Right lung (tissue), 5 donors: ENCODE data around the gene EHBP1. TPM values are rescaled to one million over a fixed set of nuclear protein-coding genes. Genes with fewer than 3 reads are reported as not detected.
"Not testable (repeated sequence)": the region's sequence is repeated elsewhere in the genome, so short reads cannot be mapped to it uniquely, and the experiment has no call there.

Experiments used
- DNase-seq, 2 donors: peaks; one replicate each; pipeline ENCODE4 v3.0.0-alpha.2; 2013
- polyA plus RNA-seq, 5 donors: library from polyadenylated mRNA; unstranded; fragments of 120-200 nt; gene quantifications; one replicate each; pipeline versions ENCODE4 v1.2.1 to v1.2.3, GENCODE V29; 2013; ENCODE audit warnings: inconsistent platforms in 1 of 5, low replicate concordance in 1 of 5; ENCODE audit not compliant: insufficient read length in 5 of 5, insufficient read depth in 1 of 5

Gene EHBP1
- polyA plus RNA-seq, 5 donors, result 30.5 to 48.4 (median 39.6) TPM

DNA sequence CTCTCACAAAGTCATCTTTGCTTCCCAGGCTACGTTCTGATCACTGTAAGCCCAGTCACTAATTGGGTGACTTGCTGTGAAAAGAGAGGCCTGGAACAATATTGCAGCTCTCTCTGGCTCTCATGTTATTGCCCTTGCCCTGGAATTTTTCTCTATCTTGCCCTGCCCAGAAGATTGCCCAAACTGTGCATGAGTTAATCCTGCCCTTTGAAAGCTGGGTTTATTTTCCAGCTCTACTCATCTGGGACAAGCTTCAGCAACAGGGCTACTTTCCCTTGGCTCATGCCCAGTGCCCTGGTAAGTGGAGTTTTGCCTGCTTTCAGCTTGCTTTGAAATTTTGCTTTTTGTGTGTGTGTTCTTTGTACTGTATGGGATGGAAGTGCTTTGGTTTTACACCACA is 6.9 kb upstream of the EHBP1 start:
- no peak for DNase-seq

DNA sequence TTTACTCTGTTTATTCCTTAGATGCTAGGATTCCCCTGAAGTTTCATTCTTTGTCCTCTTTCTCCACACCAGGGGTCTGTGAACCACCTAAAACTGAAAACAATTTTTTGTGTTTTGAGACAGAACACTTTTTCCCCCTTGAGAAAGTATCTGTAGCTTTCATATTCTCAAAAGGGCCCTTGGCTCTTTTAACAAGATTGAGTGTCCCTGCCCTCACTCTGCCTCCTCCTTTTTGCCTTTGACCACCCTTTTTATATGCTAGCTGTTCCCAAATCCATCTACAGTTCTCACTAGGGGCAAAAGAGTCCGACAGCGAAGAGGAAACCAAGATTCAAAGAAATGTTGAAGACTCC is 883 bp upstream of the EHBP1 start:
- DNase-seq, result no peak

DNA sequence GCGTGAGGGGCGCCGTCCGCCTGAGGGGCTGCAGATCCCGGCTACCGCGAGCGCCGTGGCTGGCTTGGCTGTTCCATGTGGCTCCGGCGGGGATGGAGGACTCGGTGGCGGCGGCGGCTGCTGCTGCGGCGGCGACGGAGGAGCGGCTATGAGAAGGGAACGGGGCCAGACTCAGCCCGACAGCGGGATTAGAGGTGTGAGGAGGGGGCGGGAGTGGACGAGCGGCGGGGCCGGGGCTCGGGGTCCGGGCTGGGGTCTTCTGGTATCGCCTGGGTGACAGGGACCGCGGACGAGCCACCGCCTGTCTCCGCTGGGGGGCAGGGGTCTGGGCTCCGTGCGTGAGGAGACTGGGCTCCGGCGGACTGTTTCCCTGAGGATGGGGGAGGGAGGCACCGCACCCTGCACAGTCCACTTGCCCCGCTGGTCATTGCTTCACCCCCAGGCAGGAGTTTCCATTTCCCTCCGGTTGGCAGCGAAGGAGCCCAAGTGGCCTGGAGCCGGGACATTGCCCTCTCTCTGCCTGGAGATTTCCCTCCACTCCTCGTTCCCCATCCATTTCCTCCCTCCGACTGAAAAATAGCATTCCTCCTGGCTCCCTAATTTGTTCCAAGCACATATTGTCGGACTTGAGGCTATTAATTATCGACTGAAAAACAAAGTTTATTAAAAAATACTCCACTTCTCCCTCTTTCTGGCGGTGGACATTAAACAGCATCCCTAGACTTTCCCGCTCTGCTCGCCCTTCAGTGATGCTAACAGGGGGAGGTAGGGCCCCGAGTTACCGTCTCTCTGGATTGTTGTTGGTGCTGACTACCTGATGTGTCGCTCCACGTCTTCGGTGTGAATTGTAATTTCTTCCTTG is 577 bp downstream of the EHBP1 start:
- DNase-seq, result peak in 1 of 2 donors; percentile 50

DNA sequence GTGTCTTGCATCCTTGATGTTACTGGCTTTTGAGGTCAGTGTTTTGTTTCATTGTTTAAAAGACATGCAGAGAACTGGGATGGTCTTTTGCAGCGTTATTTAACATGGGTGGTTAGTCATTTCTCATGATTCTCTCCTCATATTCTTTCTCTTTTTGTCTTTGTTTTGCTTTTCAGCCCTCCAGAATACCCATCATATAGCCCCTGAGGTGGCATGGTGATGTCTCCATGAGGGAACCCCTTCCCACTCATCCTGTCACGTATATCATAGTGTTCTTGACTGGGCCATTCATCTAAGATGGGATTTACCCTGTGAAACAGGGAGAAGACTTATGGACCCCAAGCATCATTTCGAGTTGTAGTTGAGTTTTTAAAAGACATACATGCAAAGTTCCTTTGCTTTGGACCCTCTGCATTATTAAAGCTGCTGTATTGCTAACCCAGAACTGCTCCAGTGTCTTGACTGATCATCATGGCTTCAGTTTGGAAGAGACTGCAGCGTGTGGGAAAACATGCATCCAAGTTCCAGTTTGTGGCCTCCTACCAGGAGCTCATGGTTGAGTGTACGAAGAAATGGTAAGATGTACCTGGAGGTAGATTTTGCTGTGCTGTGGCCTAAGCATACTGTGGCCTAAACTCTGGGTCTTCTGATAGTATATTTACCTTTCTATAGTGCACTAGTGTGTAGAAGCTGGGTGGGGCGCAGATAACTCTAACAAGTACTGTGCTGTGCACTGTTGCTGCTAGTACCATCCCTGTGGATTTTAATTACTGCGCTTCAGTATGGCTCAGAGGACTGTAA is 1.4 kb downstream of the EHBP1 start:
- no peak for DNase-seq

DNA sequence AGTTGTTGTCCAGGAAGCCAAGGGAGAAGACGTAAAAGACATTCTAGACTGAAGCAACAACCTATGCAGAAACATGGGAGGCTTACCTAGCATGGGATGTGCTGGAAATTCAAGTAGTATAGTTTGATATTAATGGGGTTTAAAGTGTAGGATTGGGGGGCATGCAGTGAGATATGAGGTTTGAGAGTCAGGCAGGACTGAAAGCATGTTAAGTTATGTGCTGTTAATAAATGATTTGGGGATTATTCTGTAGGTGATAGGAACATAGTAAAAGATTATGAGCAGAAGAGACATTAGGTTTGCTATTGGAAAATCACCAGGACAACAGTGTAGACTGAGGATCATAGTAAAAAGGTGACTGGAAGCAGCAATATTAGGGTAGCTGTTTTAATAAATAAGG is 3.2 kb downstream of the EHBP1 start:
- DNase-seq, result no peak

DNA sequence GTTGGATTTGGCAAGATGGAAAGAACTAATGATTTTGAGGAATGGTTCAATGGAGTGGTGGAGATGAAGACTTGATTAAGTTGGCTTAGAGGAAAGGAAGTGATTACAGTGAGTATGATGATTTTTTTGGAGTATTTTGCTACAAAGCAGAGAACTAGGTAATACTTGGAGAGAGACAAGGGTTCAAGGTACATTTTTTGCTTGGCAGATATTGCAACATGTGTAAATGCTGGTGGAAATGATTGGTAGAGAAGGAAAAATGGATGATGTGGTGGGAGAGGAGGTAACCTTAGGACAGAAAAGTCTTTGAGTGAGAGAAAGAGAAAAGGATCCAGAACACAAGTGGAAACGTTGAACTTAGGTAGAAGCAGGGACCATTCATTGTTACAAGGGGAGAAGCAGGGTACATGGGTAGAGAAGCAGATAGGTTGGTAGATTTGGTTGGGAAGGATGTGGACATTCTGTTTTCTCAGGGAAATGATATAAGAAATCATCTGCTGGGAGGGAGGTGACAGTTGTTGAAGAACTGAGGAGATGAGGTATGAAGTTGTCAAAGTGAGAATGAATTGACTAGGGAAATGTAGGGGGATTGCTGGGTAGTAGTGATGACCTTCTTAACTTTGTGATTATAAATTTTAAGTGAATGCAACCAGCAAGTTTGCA is 6.5 kb downstream of the EHBP1 start:
- DNase-seq, result no peak

DNA sequence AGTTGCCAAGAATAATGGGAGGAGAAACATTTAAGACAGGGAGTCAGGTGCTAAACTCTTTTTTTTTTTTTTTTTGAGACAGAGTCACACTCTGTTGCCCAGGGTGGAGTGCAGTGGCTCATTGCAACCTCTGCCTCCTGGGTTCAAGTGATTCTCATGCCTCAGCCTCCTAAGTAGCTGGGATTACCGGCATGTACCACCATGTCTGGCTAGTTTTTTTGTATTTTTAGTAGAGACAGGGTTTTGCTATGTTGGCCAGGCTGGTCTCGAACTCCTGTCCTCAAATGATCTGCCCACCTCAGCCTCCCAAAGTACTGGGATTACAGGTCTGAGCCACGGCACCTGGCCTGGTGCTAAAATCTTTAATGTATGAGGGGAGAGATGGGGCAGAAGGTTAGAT is 7.7 kb downstream of the EHBP1 start:
- not testable (repeated sequence) for DNase-seq

DNA sequence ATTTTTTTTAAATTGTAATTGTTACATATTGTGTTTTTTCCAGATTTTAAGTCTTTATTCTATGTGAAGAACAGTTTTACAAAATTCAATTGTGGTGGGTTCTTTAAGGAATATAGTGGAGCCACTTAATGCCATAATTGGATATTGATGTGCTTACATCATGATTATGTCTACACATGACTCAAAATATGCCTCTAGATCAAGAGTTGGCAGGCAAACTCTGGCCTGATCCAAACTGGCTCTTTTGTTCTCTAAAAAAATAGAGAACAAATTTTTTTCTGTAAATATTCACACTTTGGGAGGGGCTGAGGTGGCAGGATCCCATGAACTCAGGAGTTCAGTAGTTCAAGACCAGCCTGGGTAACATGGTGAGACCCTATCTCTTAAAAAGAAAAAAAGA is 8.3 kb downstream of the EHBP1 start:
- DNase-seq, result no peak

DNA sequence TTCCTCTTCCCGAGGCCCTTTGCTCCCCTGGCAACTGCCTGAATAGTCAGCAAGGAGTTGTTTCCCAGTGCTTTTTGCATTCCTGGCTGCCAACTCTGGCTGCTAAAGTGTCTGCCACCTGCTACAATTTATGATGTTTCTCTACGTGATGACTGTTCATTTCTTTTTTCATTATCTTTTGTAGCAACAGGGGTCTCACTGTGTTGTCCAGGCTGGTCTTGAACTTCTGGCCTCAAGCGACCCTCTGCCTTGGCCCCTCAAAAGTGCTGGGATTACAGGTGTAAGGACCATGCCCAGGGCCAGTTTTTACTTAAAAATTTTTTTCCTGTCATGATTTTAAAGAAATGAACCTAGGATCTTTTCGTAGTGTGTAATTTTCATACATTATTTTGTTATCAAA is 11.3 kb downstream of the EHBP1 start:
- no peak for DNase-seq

DNA sequence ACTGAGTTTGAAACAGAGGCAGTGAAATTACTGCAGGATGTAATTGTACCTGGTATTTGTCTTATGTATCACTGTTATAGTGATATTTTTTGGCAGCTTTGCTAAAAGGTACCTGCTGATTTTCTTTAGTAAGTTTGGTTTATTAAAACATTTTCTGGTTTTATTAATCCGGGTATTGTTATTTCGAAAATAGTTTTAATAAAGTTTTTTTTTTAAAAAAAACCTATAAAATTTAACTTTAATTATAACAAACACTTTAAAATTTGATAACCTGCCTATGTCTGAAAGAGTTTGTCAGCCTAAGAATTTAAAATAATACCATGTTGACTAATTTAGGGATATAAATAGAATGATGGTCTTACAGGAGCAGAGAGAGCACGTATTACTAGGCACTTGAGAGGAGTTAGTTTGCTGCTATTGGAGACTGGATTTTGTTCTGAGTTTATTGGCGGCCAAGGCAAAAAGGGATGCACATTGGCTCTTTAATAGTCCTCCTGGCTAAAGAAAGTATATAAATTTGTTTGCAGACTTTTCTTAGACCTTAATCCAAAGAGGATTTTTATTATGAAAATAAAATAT is 12.1 kb downstream of the EHBP1 start:
- DNase-seq, result no peak

DNA sequence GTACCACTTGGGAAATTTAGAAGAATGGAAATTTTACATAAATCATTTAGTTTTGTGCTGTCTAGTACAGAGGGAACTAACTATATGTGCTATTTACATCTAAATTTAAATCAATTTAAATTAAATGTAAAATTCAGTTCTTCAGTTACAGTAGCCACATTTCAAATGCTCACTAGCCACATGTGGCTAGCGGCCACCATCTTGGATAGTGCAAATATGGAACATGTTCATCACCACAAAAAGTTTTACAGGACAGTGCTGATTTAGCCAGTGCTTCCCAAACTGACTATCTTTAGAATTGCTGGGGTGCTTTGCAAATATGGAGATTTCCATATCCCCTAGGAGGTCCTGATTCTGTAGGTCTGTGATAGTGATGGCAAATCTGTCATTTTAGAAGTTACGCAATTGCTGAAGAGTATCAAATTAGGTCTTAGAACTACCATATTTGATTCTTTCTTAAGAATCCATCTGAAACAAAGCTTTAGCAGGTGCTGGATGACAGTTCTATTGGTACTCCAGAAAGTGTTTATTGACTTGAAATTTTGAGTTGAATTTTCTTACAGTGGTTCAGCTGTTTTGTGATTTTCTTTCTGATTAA is 12.8 kb downstream of the EHBP1 start:
- no peak for DNase-seq

DNA sequence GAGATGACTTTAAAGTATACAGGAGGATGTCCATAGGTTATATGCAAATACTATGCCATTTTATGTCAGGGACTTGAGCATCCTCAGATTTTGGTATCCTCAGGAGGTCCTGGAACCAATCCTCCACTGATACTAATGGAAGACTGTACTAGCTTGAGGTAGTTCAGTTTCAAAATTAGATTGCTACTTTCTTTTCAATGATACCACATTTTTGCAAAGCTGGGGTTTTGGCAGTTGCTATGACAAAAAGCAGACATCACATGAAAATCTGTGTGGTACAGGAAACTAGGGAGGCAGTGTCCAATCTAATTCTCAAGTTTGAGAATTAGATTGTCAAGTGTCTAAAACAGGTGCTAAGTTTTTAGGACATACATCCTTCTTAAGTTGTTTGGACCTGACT is 14.2 kb downstream of the EHBP1 start:
- no peak for DNase-seq

DNA sequence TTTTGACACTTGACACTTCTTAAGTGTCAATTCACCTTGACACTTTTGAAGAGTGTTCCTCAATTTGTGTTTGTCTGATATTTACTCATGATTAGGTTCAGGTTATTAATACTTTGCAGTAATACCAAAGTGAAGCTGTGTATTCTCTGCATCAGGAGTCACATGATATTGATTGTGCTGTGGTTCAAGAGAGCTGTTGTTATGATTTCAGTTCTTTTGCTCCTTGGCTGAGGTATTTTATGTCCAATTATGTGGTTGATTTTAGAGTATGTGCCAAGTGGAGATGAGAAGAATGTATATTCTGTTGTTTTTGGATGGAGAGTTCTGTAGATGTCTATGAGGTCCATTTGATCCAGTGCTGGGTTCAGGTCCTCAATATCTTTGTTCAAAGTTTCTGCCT is 17.2 kb downstream of the EHBP1 start:
- no peak for DNase-seq

DNA sequence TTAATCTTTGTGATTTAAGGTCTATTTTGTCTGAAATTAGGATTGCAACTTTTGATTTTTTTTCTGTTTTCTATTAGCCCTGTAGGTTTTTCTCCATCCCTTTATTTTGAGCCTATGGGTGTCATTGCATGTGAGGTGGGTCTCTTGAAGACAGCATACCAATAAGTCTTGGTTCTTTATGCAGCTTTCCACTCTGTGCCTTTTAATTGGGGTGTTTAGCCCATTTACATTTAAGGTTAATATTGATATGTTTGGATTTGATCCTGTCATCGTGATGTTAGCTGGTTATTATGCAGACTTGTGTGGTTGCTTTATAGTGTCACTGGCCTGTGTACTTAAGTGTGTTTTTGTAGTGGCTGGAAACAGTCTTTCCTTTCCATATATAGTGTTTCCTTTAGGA is 17.7 kb downstream of the EHBP1 start:
- no peak for DNase-seq

DNA sequence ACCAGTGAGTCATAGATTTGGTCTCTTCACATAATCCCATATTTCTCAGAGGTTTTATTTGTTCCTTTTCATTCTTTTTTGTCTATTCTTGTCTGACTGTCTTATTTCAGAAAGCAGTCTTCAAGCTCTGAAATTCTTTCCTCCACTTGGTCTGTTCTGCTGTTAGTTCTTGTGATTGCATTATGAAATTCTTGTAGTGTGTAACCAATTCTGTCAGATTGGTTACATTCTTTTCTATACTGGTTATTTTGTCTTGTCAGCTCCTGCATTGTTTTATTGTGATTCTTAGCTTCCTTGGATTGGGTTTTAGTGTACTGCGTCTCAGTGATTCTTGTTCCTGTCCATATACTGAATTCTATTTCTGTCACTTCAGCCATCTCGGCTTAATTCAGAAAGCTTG is 18.6 kb downstream of the EHBP1 start:
- no peak for DNase-seq

DNA sequence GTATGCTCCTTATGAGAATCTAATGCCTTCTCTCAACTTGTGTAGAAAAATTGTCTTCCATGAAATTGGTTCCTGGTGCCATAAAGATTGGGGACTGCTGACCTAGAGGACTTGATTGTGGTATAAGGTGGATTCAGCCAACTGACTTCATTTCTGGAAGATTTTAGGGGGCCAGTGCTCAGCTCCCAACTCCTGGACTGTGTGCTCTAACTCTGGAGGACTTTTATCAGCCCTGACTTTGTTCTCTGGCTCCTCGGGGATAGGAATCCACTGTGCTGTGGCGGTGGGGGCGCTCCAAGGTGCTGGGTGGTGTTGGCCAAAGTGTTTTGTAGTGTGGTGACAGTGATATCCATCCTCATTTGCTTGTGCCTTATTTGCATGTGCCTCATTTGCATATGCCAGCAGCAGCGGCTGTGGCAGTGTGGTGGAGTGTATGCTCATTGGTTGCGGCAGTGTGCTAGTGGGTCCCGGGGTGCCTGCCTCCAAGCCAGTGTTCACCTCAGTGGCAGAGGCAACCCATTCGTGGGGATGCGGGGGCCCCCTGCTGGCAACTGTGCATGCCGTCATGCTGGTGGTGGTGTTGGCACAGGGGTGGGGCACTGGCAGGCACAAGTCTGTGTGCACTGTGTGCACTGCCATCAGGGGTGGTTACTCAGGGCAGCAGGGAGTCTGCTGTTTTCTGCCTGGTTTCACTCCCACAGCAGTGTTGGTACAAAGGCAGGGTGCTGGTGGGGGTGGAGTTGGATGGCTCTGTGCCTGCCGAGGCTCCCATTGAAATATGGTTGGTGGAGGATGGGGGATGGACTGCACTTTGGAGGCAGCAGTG is 19.6 kb downstream of the EHBP1 start:
- DNase-seq, result no peak

DNA sequence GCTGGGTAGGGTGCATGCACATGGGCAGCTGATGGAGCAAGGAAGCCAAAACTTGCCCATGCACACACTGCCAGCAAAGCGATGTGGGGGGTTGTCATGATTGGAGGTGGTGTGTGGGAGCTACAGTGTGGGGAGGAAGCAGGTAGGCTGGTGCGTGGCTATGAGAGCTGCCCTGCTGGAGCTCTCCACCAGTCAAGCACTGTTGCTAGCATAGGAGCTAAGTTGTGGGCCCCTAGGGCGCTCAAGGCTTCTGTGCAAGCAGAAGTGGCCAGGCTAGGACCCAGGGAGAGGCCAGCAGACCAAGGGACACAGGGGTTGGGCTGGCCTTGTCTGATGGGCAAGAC is 20.2 kb downstream of the EHBP1 start:
- DNase-seq, result no peak

DNA sequence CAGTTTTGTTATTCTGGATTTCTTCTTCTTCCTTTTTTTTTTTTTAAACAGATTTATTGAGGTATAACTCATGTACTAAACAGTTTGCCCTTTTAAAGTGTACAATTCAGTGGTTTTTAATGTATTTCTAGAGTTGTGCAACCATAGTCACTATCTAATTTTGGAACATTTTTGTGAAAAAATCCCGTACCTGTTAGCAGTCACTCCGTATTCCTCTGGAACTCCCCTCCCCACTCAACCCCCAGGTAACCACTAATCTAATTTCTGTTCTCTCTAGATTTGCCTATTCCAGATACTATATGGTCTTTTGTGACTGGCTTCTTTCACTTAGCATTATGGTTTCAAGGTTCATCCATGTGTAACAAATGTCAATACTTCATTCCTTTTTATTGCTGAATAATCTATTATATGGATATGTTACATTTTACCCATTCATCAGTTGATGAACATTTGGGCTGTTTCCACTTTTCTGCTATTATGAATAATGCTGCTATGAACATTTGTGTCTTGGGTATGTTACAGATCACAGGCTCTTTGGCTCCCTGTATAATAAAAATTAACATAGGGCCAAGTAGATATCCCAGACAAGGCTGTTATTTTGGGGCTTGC is 21.9 kb downstream of the EHBP1 start:
- no peak for DNase-seq

DNA sequence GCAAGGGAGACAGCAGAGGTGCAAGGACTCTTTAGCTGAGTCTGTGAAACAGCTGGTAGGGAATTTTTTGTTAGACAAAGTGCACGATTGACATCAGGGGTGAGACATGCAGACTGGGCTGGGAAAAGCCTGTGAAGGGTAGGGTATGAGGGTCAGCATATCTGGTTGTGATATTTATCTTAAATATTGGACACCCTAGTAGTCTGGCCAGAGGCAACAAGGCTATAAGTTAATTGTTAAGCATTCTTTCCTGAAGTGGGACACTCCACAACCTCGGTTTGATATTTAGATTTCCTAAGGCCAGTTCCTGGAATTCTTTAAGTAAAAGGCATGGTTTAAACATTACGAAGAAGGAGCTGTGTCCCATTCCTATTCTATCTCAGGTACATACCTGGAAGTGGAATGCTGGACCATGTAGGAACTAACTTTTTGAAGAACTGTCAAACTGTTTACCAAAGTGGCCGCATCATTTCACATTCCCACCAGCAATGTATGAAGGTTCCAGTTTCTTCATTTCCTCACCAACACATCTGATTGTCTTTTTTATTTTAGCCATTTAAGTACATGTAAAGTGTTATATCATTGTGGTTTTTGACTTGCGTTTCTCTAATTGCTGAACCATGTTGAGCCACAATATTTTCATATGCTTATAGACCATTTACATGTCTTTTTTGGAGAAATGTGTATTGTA is 22.5 kb downstream of the EHBP1 start:
- no peak for DNase-seq

DNA sequence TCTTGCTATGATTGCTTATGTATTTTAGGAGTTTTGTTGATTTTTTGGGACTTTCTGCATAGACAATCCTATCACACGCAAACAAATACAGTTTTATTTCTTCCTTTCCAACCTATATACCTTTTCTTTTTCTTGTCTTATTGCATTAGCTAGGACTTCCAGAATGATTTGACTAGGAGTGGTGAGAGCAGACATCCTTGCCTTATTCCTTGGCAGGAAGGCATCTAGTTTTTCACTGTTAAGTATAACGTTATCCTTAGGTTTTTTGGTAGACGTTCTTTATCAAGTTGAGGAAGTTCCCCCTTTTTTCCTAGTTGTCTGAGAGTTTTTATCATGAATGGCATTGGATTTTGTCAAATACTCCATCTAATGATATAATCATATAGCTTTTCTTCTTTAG is 25.8 kb downstream of the EHBP1 start:
- no peak for DNase-seq
